Measurements from ENCODE around the gene ARHGEF11.

Gene ARHGEF11

DNA sequence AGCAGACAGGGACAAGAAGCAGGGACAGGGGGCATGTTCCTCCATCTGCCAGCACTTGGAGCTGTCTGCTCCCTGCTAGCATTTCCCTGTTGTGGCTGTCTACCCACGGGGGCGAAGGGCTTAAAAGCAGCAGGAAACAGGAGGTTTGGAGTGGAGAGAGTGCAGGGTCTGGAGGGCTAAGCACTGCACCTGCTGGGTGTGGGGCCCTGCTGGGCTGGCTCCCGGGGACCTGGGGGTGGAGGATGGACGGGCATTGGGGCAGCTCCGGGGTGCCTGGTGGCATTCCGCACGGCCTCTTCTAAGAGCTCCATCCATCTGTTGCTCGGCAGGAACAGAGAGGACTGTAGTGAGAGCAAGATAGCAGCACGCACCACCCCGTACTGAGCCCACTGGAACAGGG is 103.9 kb downstream of the ARHGEF11 start:
- H3K36me3 ChIP-seq (replicated peaks in 1 of 2; ENCODE audit: control insufficient read depth in 2 of 2, insufficient read depth in 2 of 2, low read length in 2 of 2) = peaks cover 72 to 98% of the 10 kb centered on the region in 2 donors

DNA sequence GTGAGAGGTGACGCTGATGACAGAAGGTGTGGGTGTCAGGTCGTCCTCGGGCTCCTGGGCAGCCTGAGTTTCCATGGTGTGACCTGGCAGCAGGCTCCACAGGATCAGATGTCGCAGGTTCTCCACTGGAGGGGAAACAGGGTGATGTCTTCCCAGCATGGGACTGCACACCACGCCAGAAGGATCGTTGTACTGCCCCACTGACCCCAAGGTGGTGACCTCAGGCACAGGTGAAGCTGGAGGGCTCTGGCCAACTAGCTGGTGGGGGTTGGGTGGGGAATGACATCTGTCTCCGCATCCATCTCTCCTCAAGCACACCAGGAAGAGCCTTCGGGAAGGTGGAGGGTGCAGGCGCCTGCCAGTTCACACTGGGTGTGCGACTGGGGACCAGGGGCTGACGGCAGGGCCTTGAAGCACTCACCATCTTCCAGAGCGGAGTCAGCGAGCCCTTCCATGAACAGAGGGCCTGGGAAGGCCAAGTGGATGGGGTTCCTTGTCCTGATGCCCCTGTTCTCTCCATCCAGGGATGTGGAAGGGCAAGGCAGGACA is 105.7 kb downstream of the ARHGEF11 start:
- DNase-seq (ENCODE audit: low spot score) = no peak
- Histone ChIP-seq H2BK120ac (ENCODE audit: low read depth, low read length) (no peak overlapping the region), H3K18ac (ENCODE audit: low read length) (no peak overlapping the region), H3K4me2 (ENCODE audit: insufficient read depth, low read length, poor library complexity, severe bottlenecking) (no peak overlapping the region), H4K91ac (ENCODE audit: low read depth, low read length, poor library complexity) (no peak overlapping the region), H3K27me3 (ENCODE audit: control insufficient read depth in 3 of 3, insufficient read depth in 3 of 3, low read depth in 1 of 3, low read length in 3 of 3) (no peaks in the 10 kb centered on the region), H3K4ac (ENCODE audit: low read length) (no peak overlapping the region), H3K9me3 (replicated peaks in 1 of 2; ENCODE audit: control insufficient read depth in 2 of 2, insufficient read depth in 1 of 2, low read depth in 1 of 2, low read length in 2 of 2) (no peaks in the 10 kb centered on the region), H3K14ac (ENCODE audit: low read length) (no peak overlapping the region), H3K9ac (ENCODE audit: low read depth, low read length, poor library complexity) (no peak overlapping the region), H4K8ac (ENCODE audit: low read depth, low read length) (no peak overlapping the region), H3K4me3 (ENCODE audit: low read length in 2 of 2) (no peak overlapping the region), H3K27ac (replicated peaks; ENCODE audit: low read length) (no peak overlapping the region), H2AFZ (ENCODE audit: low read length) (no peak overlapping the region), H2BK5ac (ENCODE audit: low read length) (no peak overlapping the region), H2AK5ac (ENCODE audit: low read depth, low read length) (no peak overlapping the region), H2BK15ac (ENCODE audit: low read length) (no peak overlapping the region), H3K79me1 (ENCODE audit: low read depth, low read length) (no peaks in the 10 kb centered on the region), H3K4me1 (ENCODE audit: control insufficient read depth in 2 of 2, insufficient read depth in 1 of 2, low read depth in 1 of 2, low read length in 2 of 2) (no peaks in the 10 kb centered on the region), H3K23ac (ENCODE audit: low read depth, low read length, poor library complexity) (no peak overlapping the region), H2BK12ac (ENCODE audit: low read length) (no peak overlapping the region), H3K36me3 (replicated peaks in 1 of 2; ENCODE audit: control insufficient read depth in 2 of 2, insufficient read depth in 2 of 2, low read length in 2 of 2) (peaks cover 67 to 97% of the 10 kb centered on the region in 2 donors)
- WGBS, 2 donors (ENCODE audit: extremely low coverage in 2 of 2, insufficient read length in 2 of 2, insufficient replicate concordance in 1 of 2) = no CpG with 5 or more reads among the region's 13 CpGs

More for the DNA sequence above, 103.9 kb downstream of the ARHGEF11 start:
- H4K91ac ChIP-seq (ENCODE audit: low read depth, low read length, poor library complexity) = no peak overlapping the region
- H3K23ac ChIP-seq (ENCODE audit: low read depth, low read length, poor library complexity) = no peak overlapping the region
- H3K14ac ChIP-seq (ENCODE audit: low read length) = no peak overlapping the region
- no peak overlapping the region for H3K9ac ChIP-seq (ENCODE audit: low read depth, low read length, poor library complexity)
- no peak overlapping the region for H3K4me2 ChIP-seq (ENCODE audit: insufficient read depth, low read length, poor library complexity, severe bottlenecking)
- no peak overlapping the region for H3K4ac ChIP-seq (ENCODE audit: low read length)
- no peak overlapping the region for H2AK5ac ChIP-seq (ENCODE audit: low read depth, low read length)
- H3K79me1 ChIP-seq (ENCODE audit: low read depth, low read length) = no peaks in the 10 kb centered on the region
- no peak overlapping the region for H4K8ac ChIP-seq (ENCODE audit: low read depth, low read length)
- no peaks in the 10 kb centered on the region for H3K4me1 ChIP-seq (ENCODE audit: control insufficient read depth in 2 of 2, insufficient read depth in 1 of 2, low read depth in 1 of 2, low read length in 2 of 2)
- no peak for DNase-seq (ENCODE audit: low spot score)
- H2BK5ac ChIP-seq (ENCODE audit: low read length) = no peak overlapping the region
- no peaks in the 10 kb centered on the region for H3K9me3 ChIP-seq (replicated peaks in 1 of 2; ENCODE audit: control insufficient read depth in 2 of 2, insufficient read depth in 1 of 2, low read depth in 1 of 2, low read length in 2 of 2)
- H3K4me3 ChIP-seq (ENCODE audit: low read length in 2 of 2) = peak overlapping the region in 1 of 2 donors; percentile 21
- H2BK15ac ChIP-seq (ENCODE audit: low read length) = no peak overlapping the region
- H3K18ac ChIP-seq (ENCODE audit: low read length) = no peak overlapping the region
- H2BK12ac ChIP-seq (ENCODE audit: low read length) = no peak overlapping the region
- H3K27me3 ChIP-seq (ENCODE audit: control insufficient read depth in 3 of 3, insufficient read depth in 3 of 3, low read depth in 1 of 3, low read length in 3 of 3) = no peaks in the 10 kb centered on the region
- no peak overlapping the region for H2BK120ac ChIP-seq (ENCODE audit: low read depth, low read length)
- no peak overlapping the region for H2AFZ ChIP-seq (ENCODE audit: low read length)
- no peak overlapping the region for H3K27ac ChIP-seq (replicated peaks; ENCODE audit: low read length)
- WGBS, 2 donors (ENCODE audit: extremely low coverage in 2 of 2, insufficient read length in 2 of 2, insufficient replicate concordance in 1 of 2) = no CpG with 5 or more reads among the region's 10 CpGs

DNA sequence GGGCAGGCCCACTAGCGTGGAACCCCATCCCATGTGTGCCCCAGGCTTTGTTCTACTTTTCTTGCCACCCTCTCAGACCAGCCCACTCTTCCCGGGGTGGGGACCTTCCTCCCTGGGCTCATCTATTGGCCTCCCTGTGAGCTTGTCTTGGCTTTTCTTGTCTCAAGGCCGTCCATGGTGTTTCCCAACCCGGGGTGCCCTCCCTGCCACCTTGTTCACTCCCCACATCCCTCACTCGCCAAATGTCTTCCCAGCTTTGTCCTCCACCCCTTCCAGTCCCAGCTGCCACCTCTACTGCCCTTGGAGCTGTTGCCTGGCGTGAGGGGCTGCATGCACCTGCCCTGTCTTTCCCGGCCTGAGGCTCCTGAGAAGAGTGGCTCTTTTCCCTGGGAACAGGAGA is 106.7 kb downstream of the ARHGEF11 start:
- Histone ChIP-seq H3K9ac (ENCODE audit: low read depth, low read length, poor library complexity) (no peak overlapping the region), H4K8ac (ENCODE audit: low read depth, low read length) (no peak overlapping the region), H3K4me1 (ENCODE audit: control insufficient read depth in 2 of 2, insufficient read depth in 1 of 2, low read depth in 1 of 2, low read length in 2 of 2) (no peaks in the 10 kb centered on the region), H2AK5ac (ENCODE audit: low read depth, low read length) (no peak overlapping the region), H2BK5ac (ENCODE audit: low read length) (no peak overlapping the region), H3K79me1 (ENCODE audit: low read depth, low read length) (no peaks in the 10 kb centered on the region), H3K23ac (ENCODE audit: low read depth, low read length, poor library complexity) (no peak overlapping the region), H3K18ac (ENCODE audit: low read length) (no peak overlapping the region), H2BK15ac (ENCODE audit: low read length) (no peak overlapping the region), H3K36me3 (replicated peaks in 1 of 2; ENCODE audit: control insufficient read depth in 2 of 2, insufficient read depth in 2 of 2, low read length in 2 of 2) (peaks cover 58 to 95% of the 10 kb centered on the region in 2 donors), H2AFZ (ENCODE audit: low read length) (no peak overlapping the region), H3K4me2 (ENCODE audit: insufficient read depth, low read length, poor library complexity, severe bottlenecking) (no peak overlapping the region), H3K9me3 (replicated peaks in 1 of 2; ENCODE audit: control insufficient read depth in 2 of 2, insufficient read depth in 1 of 2, low read depth in 1 of 2, low read length in 2 of 2) (no peaks in the 10 kb centered on the region), H2BK120ac (ENCODE audit: low read depth, low read length) (no peak overlapping the region), H3K14ac (ENCODE audit: low read length) (no peak overlapping the region), H2BK12ac (ENCODE audit: low read length) (no peak overlapping the region), H4K91ac (ENCODE audit: low read depth, low read length, poor library complexity) (no peak overlapping the region), H3K27me3 (ENCODE audit: control insufficient read depth in 3 of 3, insufficient read depth in 3 of 3, low read depth in 1 of 3, low read length in 3 of 3) (no peaks in the 10 kb centered on the region), H3K4me3 (ENCODE audit: low read length in 2 of 2) (no peak overlapping the region), H3K4ac (ENCODE audit: low read length) (no peak overlapping the region), H3K27ac (replicated peaks; ENCODE audit: low read length) (no peak overlapping the region)
- DNase-seq (ENCODE audit: low spot score) = no peak
- WGBS, 2 donors (ENCODE audit: extremely low coverage in 2 of 2, insufficient read length in 2 of 2, insufficient replicate concordance in 1 of 2) = no CpG with 5 or more reads among the region's 7 CpGs

DNA sequence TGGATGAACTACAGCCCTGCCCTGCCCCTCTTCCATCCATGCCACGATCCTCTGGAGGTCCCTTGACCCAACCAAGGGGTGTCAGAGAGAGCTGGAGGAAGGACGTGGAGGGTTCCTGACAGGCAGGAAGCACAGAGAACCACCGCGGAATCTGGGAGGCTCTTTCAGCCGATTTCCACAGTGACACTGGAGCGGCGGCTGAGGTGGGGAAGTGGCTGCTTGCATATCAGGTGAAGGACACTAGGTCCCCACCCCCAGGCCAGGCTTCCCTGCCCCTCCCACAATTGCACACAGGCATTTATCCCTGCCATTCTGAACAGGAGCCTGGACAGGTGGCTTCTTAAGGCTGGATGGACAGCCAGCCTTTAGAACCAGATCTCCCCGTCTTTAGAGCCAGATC is 107.7 kb downstream of the ARHGEF11 start:
- no peak overlapping the region for H2BK5ac ChIP-seq (ENCODE audit: low read length)
- no peak overlapping the region for H3K18ac ChIP-seq (ENCODE audit: low read length)
- DNase-seq (ENCODE audit: low spot score) = no peak
- no peak overlapping the region for H2BK120ac ChIP-seq (ENCODE audit: low read depth, low read length)
- no peak overlapping the region for H3K23ac ChIP-seq (ENCODE audit: low read depth, low read length, poor library complexity)
- peaks cover 51 to 91% of the 10 kb centered on the region in 2 donors for H3K36me3 ChIP-seq (replicated peaks in 1 of 2; ENCODE audit: control insufficient read depth in 2 of 2, insufficient read depth in 2 of 2, low read length in 2 of 2)
- no peak overlapping the region for H3K9ac ChIP-seq (ENCODE audit: low read depth, low read length, poor library complexity)
- H3K14ac ChIP-seq (ENCODE audit: low read length) = no peak overlapping the region
- H4K8ac ChIP-seq (ENCODE audit: low read depth, low read length) = no peak overlapping the region
- H2BK15ac ChIP-seq (ENCODE audit: low read length) = no peak overlapping the region
- H3K4ac ChIP-seq (ENCODE audit: low read length) = no peak overlapping the region
- no peaks in the 10 kb centered on the region for H3K9me3 ChIP-seq (replicated peaks in 1 of 2; ENCODE audit: control insufficient read depth in 2 of 2, insufficient read depth in 1 of 2, low read depth in 1 of 2, low read length in 2 of 2)
- H4K91ac ChIP-seq (ENCODE audit: low read depth, low read length, poor library complexity) = no peak overlapping the region
- no CpG with 5 or more reads among the region's 8 CpGs for WGBS, 2 donors (ENCODE audit: extremely low coverage in 2 of 2, insufficient read length in 2 of 2, insufficient replicate concordance in 1 of 2)
- no peaks in the 10 kb centered on the region for H3K4me1 ChIP-seq (ENCODE audit: control insufficient read depth in 2 of 2, insufficient read depth in 1 of 2, low read depth in 1 of 2, low read length in 2 of 2)
- H3K4me2 ChIP-seq (ENCODE audit: insufficient read depth, low read length, poor library complexity, severe bottlenecking) = no peak overlapping the region
- H3K27me3 ChIP-seq (ENCODE audit: control insufficient read depth in 3 of 3, insufficient read depth in 3 of 3, low read depth in 1 of 3, low read length in 3 of 3) = no peaks in the 10 kb centered on the region
- H3K79me1 ChIP-seq (ENCODE audit: low read depth, low read length) = no peaks in the 10 kb centered on the region
- no peak overlapping the region for H3K27ac ChIP-seq (replicated peaks; ENCODE audit: low read length)
- H2AK5ac ChIP-seq (ENCODE audit: low read depth, low read length) = no peak overlapping the region
- no peak overlapping the region for H2AFZ ChIP-seq (ENCODE audit: low read length)
- no peak overlapping the region for H3K4me3 ChIP-seq (ENCODE audit: low read length in 2 of 2)
- H2BK12ac ChIP-seq (ENCODE audit: low read length) = no peak overlapping the region

Data from neuronal stem cell (in vitro differentiated cells).